ENCODE results near the gene TRMT2B.
"Not testable (repeated sequence)": the region's sequence is repeated elsewhere in the genome, so short reads cannot be mapped to it uniquely, and the experiment has no call there.

Gene TRMT2B

DNA sequence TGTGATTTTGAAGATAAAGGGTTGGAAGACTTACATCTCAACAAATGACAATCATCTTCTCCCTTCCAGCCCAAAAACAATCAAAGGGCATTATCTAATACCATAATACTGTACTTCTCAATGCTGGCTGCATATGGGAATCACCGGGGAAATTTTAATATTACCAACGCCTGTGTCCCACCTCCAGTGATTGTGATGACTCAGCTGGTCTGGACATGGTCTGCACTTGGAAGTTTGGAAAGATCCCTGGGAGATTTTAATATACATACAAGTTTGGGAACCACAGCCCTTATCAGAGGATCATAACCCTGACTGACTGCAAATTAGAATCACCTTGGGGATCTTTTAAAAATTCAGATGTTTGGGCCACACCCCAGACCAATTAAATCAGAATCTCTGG is 52.5 kb downstream of the TRMT2B start:
- DNase-seq = no peak

DNA sequence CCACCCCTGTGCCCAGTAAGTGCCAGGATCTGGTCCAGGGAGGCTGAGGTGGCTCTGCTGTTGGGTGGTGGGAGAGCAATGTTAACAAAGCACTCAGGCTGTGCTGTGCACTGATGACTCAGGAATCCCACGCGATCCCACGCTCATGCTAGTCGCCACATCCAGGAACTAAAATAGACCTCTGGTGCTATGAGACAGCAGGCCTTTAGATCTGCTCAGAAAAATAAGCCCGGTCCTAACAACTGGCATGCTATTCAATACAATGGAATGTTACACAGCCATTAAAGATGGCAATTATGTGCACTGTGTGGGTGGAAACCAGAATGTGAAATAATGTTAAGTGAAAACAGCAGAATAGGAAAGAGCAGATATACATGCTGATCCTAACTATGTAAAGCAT is 56.4 kb downstream of the TRMT2B start:
- no peak for DNase-seq

DNA sequence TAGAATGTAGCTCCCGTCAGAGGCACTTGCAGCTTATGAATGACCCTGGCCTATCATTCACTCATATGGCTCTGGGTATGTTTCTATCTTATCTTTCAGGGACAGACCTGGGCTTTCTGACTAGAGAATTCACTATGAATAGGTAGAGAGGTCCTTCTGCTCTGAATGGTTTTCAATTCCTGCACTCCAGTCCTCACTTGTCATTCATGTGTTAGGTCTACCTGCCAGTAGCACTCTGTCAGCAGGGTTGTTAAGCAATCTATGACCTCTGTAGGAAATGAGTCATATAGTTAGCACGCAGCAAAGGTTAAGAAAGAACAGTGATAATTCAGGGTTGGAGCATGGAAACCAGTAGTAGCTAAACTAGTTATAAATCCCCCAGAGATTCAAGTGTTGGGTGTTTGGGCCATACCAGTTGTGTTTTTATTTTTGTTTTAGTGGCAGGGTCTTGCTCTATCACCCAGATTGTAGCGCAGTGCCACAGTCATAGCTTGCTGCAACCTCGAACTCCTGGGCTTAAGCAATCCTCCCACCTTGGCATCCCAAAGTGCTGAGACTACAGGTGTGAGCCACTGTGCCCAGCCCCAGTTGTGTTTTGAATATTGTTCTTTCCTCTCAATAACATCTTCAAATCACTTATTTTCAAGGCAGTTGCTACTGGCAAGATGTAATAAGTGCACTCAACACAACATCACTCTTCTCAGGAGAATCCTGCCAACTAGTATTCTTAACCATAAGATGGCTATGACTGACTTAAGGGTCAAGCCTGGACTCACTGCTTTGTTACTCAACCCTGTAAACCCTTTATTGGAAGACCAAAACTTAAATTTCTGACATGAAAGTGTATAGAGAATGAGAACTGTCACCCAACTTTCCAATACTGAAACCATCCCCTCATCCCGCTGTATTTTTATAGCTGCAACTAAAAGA is 57.3 kb downstream of the TRMT2B start:
- DNase-seq = no peak

- no peak for DNase-seq
These were observed 61.8 kb downstream of the TRMT2B start for GRCh38 chrX:100990139-100990538.

DNA sequence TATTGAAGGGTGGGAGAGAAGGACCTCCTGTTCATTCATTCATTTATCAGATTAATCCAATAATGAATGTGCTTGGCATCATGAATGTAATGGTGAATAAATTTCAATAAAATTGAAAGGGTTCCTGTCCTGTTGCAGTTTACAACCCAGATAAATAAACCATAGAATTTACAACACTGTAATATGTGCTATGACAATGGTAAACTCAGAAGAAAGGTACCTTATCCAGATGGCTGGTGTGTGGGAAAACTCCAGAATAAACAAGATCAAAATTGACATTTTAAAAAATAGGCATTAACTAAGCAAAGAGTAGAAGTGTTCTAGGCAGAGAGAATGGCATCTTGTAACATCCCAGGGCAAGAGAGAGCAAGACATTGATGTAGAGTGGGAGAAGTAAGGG is 67.1 kb downstream of the TRMT2B start:
- DNase-seq = no peak

GRCh38 chrX:100981498-100981845 is 70.4 kb downstream of the TRMT2B start:
- not testable (repeated sequence) for DNase-seq

- DNase-seq = no peak
These were observed 71.1 kb downstream of the TRMT2B start for GRCh38 chrX:100980608-100981497.

GRCh38 chrX:100979881-100980607 is 71.9 kb downstream of the TRMT2B start:
- DNase-seq = no peak

DNA sequence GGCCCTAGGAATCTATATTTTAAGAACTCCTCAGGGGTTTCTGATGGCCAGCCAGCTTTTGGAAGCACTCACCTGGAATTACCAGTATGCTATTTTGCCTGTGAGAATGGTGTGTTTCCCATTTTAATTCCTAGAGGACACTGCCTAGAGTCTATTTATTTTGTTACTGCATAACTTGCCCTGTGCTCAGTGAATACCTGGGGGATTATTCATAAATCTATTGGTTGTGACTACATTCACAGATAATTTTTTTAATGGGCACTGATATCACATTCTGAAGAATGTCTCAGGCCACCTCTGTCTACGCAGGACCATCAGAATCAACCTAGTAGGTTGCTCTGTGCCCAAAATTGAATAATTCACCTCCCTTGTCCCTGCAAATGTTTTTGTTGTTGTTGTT is 75.7 kb downstream of the TRMT2B start:
- DNase-seq = no peak

GRCh38 chrX:100975212-100975611 is 76.7 kb downstream of the TRMT2B start:
- DNase-seq = no peak

DNA sequence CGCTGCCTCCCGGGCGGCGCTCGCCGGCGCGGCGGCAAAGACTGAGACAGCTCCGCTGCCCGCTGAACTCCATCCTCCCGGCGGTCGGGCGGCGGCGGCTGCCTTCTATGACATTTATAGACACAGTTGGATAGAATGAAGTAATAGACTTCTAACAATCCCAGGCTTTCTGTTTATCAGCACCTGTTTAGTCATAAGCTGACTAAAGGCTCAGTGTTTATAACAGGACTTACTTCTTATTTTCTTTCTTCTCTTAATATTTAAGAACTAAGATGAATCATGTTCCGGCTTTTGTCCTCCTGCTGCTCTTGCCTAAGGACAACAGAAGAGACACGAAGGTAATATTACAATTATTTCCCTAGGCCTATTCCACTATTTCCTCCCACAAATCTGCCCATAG is 78.5 kb downstream of the TRMT2B start:
- no peak for DNase-seq

DNA sequence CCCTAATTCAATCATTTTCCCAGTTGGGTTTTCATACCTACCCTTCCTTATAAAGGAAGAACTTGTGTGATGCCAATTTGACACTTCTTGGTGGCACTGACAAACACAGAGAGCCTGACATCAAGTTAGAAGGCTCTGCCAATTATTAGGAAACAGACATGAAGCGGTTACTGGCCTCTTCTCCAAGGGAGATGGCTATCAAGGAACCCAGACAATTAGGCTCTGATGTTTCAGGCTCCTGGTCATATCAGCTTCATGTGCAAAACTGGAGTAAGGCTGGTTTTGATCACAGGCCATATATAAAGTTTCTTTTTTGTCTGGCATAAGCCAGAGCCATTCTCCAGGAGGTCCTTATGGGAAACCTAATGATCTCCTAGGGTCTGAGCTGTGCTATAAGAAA is 82.0 kb downstream of the TRMT2B start:
- DNase-seq = no peak

GRCh38 chrX:100969408-100969807 is 82.5 kb downstream of the TRMT2B start, which contains the start of gene ARL13A:
ARL13A (plus strand) TSS chrX:100969708; CDS start chrX:100973690, 3,982 bp downstream.
- DNase-seq = no peak

DNA sequence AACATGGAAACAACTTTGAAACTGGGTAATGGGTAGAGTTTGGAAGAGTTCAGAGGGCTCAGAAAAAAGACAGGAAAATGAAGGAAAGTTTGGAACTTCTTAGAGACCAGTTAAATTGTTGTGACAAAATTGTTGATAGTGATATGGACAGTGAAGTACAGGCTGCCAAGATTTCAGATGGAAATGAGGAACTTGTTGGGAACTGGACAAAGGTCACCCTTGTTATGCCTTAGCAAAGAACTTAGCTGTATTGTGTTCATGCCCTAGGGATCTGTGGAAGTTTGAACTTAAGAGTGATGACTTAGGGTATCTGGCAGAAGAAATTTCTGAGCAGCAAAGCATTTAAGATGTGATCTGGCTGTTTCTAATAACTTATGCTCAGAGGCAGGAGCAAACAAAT is 87.5 kb downstream of the TRMT2B start:
- DNase-seq = no peak

DNA sequence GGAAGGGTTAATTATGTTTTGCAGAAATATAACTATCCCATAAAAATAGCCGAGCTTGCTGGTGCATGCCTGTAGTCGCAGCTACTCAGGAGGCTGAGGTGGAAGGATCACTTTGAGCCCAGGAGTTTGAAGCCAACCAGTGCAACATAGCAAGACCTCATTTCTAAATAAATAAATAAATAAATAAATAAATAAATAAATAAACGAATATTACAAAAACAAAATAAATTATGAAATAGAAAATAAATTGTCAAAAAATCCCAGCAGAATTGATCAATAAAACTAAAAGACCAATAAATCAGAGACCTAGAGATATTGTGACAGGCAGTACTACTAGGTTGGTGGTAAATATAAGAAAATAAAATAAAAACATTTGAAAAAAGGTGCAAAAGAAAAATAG is 89.1 kb downstream of the TRMT2B start:
- no peak for DNase-seq

Data from SHP77 treated with DMSO at 0.1 percent for 48 hours (cell line).